Measurements from ENCODE around the gene GTF3C6.
"Not testable (repeated sequence)": the region's sequence is repeated elsewhere in the genome, so short reads cannot be mapped to it uniquely, and the experiment has no call there.

GTF3C6 gene, protein sequence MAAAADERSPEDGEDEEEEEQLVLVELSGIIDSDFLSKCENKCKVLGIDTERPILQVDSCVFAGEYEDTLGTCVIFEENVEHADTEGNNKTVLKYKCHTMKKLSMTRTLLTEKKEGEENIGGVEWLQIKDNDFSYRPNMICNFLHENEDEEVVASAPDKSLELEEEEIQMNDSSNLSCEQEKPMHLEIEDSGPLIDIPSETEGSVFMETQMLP

DNA sequence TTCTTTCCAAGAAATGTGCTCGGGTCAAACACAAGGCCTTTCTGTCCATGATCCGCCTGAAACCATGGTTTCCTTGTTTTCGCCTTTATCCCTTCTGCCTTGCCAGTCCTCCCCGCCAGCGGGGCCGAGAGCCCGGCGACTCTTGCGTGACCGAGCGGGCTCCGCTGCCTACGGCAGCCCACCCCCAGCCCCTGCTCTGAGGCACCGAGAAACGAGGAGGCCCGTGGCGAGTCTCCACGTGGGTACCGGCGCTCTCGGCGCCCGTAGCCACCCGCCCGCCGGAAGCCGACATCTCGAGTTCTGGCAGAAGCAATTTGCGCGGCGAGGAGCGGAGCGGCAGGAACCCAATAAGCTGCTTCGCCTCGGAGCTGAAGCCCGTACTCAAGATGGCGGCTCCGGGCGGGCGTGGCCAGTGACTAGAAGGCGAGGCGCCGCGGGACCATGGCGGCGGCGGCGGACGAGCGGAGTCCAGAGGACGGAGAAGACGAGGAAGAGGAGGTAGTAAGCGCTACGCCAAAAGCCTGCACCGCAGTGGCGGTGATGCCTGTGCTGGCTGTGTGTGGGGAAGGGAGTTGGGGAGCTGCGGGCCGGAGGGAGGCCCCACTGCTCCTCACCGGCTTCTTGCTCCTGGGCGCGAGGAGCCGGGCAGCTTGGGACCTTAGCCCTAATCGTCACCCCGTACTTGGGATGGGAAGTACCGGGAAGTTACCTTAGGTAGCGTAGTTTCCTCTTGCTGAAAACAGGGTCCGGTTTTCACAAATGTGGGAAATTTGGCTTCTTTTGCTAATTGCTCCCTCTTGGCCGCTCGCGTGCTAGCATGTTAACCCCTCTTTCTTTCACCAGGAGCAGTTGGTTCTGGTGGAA, at the start of gene GTF3C6:
Gene GTF3C6 (plus strand): TSS at position 378 of the 864 bp plus-strand sequence. CDS start 64 bp downstream, at position 442.
- peak; percentile 48 for DNase-seq

DNA sequence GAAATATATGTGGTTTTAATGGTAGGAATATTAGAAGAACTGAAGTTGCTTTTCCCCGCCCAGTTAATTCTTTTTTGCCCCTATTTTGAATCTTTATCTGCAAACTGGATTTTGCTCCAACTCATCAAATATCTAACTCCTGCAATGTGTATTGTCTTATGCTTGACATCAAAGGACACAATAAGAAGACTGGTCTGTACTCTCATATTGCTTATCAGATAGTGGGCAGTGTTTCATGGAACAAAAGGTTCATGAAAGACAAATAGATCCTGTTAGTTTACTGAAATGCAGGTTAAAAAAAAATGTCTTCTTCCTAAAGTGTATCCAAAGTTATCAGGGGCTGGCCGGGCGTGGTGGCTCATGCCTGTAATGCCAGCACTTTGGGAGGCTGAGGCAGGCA, 27.7 kb upstream of the GTF3C6 start:
- DNase-seq: no peak

DNA sequence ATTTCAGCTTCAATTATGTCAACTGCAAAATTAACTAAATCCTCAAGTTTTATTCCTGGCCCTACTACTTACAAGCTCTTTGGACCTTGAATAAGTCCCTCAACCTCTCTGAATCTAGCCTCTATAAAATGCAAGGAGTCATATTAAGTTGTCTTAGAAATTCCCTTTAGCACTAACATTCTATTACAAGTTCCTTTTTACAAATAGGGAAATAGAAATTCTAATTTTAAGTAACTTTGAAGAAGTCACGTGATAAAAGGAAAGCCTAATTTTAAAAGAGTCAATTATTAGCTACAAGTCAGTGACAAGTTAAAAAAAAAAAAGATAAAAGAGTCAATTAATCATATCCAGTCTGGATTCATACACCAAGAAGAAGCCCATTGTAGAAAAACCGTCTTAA, 24.6 kb upstream of the GTF3C6 start:
- DNase-seq: no peak

DNA sequence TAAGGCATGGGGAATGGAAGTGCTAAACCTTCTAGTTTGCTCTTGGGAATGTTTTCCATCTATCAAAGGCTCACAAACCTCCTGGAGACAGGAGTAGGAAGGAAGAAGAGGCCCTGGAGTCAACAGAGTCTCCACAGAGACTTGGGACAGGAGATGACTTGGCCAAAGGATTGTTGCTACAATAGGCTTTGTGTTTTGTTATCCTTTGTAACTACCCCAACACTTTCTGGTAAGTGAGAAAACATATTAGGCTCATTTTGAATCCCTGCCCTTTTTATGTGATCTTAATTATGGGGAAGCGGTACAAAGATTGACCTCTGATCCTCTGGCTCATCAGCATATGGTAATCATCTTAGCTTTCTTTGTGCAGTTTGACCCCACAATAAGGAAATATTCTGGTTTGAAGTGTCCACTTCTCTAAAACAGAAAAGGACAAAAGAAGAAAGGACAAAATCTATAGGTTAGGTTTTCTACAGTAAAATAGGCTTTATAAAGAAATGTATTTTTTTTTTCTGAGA, 24.1 kb upstream of the GTF3C6 start:
- DNase-seq: no peak

DNA sequence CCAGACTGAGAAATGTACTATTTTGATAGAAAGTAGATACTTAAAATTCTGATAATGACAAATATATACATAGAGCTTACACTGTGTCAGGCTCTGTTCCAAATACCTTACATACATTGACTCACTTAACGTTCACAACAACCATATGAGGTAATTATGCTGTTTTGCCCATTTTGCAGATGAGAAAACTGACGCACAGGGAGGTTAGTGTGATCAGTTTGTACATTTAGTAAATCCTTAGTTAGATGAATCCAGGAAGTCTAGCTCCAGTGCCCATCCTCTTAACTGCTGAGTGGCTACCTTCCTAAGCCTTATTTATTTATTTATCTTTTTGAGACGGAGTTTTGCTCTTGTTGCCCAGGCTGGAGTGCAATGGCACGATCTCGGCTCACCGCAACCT, 23.3 kb upstream of the GTF3C6 start:
- no peak for DNase-seq

DNA sequence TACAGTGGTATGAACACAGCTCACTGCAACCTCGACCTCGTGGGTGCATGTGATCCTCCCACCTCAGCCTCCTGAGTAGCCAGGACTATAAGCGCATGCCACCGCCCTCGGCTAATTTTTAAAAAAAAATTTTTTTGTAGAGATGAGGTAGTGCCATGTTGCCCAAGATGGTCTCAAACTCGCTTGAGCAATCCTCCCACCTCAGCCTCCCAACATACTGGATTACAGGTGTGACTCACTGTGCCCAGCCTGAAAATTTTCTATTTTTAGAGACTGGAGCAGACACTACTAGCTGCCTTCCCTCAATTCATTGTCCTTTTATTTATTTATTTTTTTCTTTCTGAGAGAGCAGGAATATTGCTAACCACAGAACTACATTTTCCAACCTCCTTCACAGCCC, 20.3 kb upstream of the GTF3C6 start:
- no peak for DNase-seq

DNA sequence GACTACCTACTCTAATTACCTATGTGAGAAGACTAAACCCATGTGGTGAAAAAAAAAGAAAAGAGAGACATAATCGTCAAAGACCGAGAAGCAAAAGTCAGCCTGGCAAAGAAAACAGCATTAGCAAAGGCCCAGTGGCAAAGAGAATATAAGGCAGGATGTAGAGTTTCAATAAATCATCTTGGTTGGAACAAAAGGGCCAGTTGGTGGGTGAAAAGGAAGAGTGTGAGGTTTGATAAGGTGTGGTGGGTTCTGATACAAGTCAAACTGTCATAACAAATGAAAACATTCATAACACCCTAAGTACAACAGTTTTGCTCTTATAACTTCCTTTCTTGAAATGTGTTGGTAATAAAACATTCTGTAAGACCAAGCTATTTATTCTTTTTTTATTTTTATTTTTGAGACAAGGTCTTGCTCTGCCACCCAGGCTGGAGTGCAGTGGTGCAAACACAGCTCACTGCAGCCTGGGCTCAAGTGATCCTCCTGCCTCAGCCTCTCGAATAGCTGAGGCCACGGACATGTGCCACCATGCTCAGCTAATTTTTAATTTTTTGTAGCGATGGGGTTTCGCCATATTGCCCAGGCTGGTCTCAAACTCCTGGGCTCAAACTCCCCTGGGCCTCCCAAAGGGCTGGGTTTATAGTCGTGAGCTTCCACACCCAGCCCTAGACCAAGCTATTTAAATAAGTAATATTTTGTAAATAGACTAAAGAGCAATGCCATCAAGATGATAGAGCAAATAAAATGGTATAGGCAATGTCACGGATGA, 18.9 kb upstream of the GTF3C6 start:
- DNase-seq: no peak

DNA sequence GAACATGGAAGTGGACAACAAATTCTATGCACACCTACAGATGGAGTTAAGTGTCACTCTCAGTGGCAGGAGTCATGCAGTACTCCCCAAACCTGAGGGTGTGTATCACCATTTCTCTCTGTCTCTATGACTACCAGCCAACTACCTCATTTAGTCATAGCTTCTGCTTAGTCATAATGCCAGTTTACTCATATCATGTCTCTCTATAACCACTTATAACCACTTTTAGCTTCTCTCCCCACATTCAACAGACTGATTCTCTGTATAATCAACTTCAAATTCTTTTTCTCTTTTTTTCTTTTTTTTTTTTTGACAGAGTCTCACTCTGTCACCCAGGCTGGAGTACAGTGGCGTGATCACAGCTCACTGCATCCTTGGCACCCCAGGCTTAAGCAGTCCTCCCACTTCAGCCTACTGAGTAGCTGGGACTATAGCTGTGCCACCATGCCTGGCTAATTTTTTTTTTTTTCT, 13.8 kb upstream of the GTF3C6 start:
- no peak for DNase-seq

DNA sequence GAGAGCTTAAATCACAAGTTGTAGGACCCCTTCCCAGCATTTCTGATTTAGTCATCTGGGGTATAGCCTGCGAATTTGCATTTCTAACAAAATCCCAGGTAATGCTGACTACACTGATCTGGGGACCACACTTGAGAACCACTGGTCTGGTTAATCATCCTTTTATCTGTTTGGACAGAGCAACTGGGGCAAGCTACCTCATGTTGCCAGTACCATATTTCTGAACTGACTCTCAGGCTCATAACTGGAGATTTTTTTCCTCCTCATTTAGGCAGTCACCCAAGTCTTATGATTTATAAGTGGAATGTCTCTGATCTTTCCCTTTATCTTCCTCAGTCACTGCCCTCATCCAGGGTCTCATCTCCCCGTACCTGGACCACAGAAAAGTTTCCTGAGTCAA, 12.0 kb upstream of the GTF3C6 start:
- no peak for DNase-seq

DNA sequence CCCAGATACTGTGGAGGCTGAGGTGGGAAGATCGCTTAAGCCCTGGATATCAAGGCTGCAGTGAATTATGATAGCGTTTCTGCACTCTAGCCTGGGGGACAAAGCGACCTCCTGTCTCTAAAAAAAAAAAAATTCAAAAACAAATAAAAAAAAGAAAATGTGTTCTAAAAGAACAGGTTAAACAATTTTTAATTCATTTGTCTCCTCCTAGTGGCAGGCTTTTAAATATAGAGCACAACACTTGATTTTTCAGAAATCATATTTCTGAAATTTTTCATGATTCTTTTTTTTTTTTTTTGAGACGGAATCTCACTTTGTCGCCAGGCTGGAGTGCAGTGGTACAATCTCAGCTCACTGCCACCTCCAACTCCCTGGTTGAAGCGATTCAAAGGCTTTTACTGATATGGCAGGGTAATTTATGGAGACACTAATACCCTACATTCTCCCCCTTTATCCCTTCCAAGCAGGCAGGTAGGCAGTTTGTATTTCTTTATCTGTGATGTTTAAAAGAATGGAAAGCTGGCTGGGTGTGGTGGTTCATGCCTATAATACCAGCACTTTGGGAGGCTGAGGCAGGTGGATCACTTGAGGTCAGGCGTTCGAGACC, 8.7 kb upstream of the GTF3C6 start:
- DNase-seq: no peak

DNA sequence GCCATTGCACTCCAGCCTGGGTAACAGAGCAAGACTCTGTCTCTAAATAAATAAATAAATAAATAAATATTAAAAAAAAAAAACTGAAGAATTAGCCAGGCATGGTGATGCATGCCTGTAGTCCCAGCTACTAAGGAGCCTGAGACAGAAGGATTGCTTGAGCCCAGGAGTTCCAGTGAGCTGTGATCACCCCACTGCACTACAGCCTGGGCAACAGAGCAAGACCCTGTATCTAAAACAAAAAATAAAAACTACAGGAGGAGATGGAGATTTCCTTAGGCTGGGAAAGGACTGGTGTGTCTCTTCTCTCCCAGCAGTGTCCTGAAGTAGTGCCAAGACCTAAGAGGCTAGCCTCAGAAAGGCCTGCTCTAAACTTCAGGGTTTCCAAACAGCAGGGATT, 8.1 kb upstream of the GTF3C6 start:
- no peak for DNase-seq

DNA sequence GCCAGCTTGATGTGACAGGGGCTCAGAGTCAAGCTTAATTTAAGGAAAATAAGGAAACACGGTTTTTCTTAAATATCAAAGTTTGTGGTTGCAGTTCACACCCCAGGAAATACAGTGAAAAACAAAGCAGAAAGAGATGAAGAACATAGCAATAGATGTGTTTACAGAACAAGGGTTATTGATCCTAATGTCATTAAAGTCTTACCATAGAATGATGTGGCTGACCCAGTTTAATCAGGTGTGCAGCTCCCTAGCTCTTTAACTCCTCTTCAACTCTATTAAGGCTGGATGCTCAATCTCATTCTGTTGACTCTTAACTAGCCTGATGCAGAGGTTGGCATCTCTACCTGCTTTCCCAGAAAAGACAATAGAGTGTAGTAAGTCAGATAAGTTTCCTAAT, 7.5 kb upstream of the GTF3C6 start:
- DNase-seq: no peak

DNA sequence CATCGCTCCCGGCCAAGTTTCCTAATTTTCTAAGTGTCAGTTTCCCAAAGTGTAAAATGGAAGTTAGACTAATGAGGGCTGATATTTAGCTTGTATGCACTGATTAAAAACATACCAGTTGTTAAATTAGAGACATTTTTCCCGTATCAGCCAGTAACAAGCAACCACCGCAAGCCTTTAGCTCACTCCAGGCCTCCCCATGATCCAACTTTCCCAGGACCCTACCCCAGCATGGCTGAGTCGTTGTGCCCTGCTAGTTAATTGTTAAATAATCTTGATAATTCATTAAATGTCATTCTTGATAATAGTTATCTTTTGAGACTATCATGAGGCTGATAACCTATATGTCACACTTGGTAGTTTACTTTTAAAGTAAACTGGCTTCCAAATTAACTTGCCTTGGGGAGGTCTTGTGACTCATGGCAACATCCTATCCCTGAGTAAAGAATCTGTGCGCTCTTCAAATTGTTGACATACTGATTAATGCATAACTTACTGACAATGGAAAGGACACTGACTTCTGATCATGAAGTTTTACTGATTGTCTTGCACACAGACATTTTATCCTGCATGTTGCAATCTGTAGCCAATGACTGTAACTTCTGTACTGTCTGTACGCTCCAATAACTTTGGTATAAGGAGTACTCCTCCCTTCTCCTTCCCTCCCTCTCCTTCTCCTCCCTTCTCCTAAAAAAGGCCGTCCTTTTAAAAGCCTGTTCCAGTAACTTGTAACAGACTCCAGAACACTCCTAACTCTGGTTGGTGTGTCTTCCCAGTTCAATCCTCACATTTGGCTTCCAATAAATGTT, 6.3 kb upstream of the GTF3C6 start:
- DNase-seq: no peak

DNA sequence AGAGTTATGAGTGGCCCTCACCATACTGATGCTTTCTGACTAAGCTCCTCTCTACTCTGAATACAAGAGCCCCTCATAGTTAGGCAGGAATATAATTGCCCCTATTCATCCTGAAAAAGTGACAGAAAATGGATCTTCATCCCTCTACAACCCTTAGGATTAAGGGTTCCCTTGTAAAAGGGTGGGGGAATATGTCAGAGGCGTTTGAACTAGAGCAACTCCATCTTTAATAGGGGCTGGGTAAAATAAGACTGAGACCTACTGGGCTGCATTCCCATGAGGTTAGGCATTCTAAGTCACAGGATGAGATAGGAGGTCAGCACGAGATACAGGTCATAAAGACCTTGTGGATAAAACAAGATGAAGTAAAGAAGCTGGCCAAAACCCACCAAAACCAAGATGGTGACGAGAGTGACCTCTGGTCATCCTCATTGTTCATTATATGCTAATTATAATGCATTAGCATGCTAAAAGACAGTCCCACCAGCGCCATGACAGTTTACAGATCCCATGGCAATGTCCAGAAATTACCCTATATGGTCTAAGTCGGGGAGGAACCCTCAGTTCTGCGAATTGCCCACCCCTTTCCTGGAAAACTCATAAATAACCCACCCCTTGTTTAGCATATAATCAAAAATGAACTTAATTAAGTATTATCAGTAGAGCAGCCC, 4.7 kb upstream of the GTF3C6 start:
- DNase-seq: no peak

DNA sequence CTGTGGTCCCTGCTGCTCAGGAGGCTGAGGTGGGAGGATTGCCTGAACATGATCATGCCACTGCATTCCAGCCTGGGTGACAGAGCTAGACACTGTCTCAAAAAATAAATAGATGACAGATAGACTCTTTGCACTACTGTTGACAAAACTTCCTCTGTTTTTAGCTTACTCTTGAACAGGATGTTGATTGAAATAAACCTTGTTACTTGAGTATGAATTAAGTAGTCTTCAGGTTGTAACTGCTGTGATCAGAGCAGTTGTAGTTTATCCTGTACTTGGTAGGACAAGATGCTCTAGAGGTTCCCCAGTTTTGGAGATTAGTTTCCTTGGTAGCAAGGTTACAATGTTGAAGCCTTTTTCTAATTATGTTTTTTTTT, 1.5 kb downstream of the GTF3C6 start:
- DNase-seq: no peak

DNA sequence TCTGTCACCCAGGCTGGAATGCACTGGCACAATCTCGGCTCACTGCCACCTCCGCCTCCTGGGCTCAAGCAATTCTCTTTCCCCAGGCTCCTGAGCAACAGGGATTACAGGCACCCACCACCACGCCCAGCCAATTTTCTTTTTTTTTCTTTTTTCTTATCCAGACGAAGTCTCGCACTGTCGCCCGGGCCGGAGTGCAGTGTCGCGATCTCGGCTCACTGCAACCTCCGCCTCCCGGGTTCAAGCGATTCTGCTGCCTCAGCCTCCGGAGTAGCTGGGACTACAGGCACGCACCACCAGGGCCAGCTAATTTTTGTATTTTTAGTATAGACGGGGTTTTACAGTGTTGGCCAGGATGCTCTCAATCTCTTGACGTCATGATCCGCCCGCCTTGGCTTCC, 4.1 kb downstream of the GTF3C6 start:
- not testable (repeated sequence) for DNase-seq

DNA sequence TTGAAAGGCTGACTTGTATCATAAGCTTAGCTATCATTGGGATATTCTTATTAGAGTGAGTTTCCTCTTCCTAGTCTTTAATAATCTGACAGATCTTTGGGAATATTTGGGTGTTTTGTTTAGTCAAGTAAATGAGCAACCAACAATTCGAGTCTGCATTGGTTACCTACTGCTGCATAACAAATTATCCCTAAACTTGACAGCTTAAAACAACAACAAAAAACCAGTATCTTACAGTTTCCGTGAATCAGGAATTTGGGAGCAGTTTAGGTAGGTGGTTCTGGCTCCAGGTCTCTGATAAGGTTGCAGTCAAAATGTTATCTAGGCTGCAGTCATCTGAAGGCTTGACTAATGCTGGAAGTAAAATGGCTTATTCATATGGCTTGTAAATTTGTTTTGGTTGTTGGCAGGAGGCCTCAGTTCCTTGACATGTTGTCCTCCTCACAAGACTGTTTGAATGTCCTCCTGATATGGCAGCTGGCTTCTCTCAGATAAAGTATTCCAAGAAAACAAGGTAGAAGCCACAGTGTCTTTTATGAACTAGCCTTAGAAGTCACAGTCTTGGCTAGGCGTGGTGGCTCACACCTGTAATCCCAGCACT, 7.2 kb downstream of the GTF3C6 start:
- no peak for DNase-seq

DNA sequence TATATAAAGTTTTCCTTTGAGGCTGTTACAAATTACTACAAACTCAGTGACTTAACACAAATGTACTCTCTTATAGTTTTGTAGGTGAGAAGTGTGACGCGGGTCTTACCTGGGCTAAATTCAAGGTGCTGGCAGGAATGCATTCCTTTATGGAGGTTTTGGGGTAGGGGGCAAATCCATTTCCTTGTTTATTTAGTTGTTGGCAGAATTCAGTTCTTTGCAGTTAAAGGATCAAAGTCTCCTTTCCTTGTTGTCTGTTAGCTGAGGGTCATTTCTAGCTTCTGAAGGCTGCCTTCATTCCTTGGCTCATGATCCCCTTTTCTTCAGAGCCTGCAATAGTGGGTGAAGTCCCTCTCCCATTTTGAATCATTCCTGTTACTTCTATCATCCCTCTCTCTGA, 10.2 kb downstream of the GTF3C6 start:
- DNase-seq: not testable (repeated sequence)

DNA sequence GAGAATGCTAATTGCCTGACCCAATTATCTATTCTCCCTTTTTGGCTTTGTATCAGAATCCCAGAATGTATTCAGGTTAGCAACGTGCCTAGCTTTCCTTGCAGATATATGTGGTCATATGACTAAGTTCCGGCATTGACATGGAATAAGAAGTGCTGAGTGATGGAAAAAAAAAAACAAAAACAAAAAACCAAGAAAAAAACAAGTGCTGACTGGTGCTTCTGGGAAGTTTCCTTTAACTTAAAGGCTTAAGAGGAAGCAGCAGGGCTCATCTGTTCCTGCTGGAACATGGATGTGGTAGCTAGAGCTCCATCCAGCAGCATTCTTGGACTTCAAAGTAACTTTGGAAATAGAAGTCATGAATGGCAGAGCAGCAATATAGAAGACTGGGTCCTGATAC, 13.0 kb downstream of the GTF3C6 start:
- DNase-seq: no peak

DNA sequence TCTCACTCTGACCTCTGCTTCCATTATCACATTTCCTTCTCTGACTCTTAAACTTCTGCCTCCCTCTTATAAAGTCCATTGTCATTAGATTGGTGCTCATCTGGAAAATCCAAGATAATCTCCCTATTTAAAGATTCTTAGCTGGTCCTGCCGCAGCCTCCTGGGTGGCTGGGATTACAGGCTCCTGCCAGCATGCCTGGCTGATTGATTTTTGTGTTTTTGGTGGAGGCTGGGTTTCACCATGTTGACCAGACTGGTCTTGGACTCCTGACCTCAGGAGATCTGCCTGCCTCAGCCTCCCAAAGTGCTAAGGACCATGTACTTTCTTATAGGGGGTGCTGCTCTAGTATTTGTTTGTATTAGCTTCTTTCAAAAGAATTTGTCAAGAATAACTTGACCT, 18.1 kb downstream of the GTF3C6 start:
- no peak for DNase-seq

DNA sequence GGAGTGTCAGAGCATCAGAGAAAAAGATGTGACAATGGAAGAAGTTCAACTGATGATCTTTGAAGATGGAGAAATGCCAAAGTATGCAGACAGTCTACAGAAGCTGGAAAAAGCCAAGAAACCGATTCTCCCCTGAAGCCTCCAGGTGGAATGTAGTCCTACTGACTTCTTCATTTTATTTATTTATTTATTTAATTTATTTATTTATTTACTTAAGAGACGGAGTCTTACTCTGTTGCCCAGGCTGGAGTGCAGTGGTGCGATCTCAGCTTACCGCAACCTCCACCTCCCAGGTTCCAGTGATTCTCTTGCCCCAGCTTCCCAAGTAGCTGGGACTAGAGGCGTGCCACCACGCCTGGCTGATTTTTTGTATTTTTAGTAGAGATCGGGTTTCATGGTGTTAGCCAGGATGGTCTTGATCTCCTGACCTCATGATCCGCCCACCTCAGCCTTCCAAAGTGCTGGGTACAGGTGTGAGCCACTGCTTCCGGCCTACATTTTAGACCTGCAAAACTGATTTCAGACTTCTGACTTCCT, 21.1 kb downstream of the GTF3C6 start:
- no peak for DNase-seq

All from NCI-H1417 treated with DMSO at 0.1 percent for 48 hours (cell line).